Mucosa of stomach (tissue), 1 donor: ENCODE results near the gene IRF4.

Experiments
- H3K27me3 ChIP-seq: one replicate; pipeline ENCODE4 v1.7.0; 2013; ENCODE audit warnings: mild to moderate bottlenecking, low read length; ENCODE audit not compliant: control insufficient read depth, insufficient read depth
- H3K36me3 ChIP-seq: one replicate; pipeline ENCODE4 v1.7.0; 2013; ENCODE audit warnings: low read length; ENCODE audit not compliant: control insufficient read depth, insufficient read depth
- H3K4me1 ChIP-seq: one replicate; pipeline ENCODE4 v1.7.0; 2013; ENCODE audit warnings: mild to moderate bottlenecking, low read length; ENCODE audit not compliant: control insufficient read depth, insufficient read depth
- H3K4me3 ChIP-seq: one replicate; pipeline ENCODE4 v1.7.0; 2013; ENCODE audit warnings: low read length
- H3K9ac ChIP-seq: one replicate; pipeline ENCODE4 v1.7.0; 2013; ENCODE audit warnings: mild to moderate bottlenecking, low read length, moderate library complexity
- H3K9me3 ChIP-seq: one replicate; pipeline ENCODE4 v1.7.0; 2013; ENCODE audit warnings: mild to moderate bottlenecking, low read length, moderate library complexity; ENCODE audit not compliant: control insufficient read depth
- donor health status: Pancreatic carcinoma.

IRF4 gene

DNA sequence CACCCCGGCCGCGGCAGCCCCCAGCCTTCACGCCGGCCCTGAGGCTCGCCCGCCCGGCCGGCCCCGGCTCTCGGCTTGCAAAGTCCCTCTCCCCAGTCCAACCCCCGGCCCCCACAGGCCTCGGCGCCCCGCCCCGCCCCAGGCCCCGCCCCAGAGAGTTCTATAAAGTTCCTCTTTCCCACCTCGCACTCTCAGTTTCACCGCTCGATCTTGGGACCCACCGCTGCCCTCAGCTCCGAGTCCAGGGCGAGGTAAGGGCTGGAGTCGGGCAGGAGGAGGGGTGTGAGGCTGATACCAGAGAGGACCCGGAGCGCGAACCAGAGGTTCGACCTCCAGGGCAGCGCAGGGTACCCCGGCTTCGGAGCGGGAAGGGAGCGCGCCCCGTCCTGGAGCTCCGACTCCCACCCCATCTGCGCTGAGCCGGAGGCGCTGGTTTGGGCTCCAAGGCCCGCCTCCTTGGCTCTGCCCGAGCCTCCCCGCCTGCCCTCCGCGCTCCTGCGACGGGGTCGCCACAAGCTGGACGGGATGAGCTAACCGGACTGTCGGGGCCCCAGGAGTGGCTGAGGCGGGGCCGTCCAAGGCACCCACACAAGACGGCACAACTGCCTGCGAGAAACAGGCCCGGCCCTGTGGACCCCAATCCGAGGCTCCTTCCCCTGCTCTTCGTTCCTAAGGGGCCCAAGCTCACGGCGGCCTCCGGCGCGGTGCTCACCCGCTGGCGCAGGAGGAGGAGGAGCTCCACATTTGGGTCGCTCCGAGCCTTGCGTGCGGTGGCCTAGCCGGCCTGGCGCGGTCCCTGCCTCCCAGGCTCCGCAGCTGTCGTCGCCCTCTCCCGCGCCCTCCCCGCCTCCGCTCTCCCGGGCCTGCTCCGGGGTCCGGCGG, at the start of gene IRF4:
Gene IRF4, plus strand, starts transcription at position 194 of the 882 bp plus-strand sequence. CDS start 1,401 bp downstream, outside the sequence.
- Histone ChIP-seq H3K9ac (no peak within 1 kb of the TSS), H3K4me1 (peaks cover 3% of the 10 kb centered on the region), H3K27me3 (peaks cover 78% of the 10 kb centered on the region)

GRCh38 chr6:341914-342831, 49.4 kb upstream of the IRF4 start:
- Histone ChIP-seq H3K4me3 (no peak overlapping the region), H3K4me1 (no peaks in the 10 kb centered on the region), H3K9ac (no peak overlapping the region), H3K9me3 (no peaks in the 10 kb centered on the region), H3K36me3 (peaks cover 4% of the 10 kb centered on the region), H3K27me3 (no peaks in the 10 kb centered on the region)

More for the DNA sequence above, at the start of gene IRF4:
- Histone ChIP-seq H3K36me3 (no peaks in the 10 kb centered on the region), H3K4me3 (no peak within 1 kb of the TSS), H3K9me3 (no peaks in the 10 kb centered on the region)

DNA sequence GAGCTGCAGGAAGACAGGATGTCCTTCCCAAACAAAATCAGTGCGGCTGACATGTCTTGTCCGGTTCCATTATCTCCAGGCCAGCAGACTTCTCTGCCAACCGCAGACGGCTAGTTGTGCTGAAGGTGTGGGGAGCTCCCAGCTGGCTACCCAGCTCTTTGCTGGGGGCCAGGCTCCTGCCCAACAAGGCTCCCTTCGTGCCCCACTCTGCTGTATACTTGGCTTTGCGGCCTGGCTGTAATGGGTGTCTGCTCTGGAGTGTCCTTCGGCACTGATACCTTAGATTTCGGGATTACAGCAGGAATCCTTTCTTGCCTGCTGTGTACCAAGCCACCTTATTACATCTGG, 48.7 kb upstream of the IRF4 start:
- Histone ChIP-seq H3K4me3 (no peak overlapping the region), H3K27me3 (no peaks in the 10 kb centered on the region), H3K9ac (no peak overlapping the region), H3K36me3 (peaks cover 4% of the 10 kb centered on the region), H3K9me3 (no peaks in the 10 kb centered on the region), H3K4me1 (no peaks in the 10 kb centered on the region)

DNA sequence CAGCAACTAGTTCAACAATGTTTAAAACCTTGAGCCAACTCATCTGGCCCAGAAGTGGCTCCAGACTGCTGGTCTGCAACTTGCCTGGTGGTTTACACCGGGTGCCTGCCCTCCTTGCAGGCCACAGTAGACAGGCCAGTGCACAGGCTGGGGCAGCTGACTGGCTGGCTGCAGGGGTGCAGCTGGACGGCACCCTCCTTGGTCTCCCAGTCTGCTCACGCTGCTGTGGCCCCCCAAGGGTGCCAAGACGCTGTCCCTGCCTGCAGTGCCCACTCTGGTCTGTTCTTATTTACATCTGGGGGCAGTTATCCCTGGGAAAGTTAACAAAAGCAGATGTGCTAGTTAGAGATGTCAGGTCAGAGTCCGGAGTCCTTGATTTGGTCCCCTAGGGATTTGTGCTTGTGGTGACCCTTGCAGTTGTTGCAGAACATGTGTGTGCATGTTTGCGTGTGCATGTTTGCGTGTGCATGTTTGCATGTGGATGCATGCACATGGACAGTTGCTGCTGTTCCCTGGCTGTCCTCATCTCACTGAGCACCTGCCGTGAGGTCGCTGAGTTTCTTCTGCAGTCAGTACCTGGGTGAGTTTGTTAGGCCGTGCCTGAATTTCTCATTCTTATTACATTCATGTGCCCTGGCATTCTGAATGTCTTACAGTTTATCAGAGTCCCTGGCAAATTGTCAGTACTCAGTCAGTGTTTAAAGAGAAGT, 48.2 kb upstream of the IRF4 start:
- no peaks in the 10 kb centered on the region for H3K9me3 ChIP-seq
- no peaks in the 10 kb centered on the region for H3K27me3 ChIP-seq
- no peak overlapping the region for H3K9ac ChIP-seq
- H3K4me1 ChIP-seq = no peaks in the 10 kb centered on the region
- no peak overlapping the region for H3K4me3 ChIP-seq
- H3K36me3 ChIP-seq = peaks cover 5% of the 10 kb centered on the region

DNA sequence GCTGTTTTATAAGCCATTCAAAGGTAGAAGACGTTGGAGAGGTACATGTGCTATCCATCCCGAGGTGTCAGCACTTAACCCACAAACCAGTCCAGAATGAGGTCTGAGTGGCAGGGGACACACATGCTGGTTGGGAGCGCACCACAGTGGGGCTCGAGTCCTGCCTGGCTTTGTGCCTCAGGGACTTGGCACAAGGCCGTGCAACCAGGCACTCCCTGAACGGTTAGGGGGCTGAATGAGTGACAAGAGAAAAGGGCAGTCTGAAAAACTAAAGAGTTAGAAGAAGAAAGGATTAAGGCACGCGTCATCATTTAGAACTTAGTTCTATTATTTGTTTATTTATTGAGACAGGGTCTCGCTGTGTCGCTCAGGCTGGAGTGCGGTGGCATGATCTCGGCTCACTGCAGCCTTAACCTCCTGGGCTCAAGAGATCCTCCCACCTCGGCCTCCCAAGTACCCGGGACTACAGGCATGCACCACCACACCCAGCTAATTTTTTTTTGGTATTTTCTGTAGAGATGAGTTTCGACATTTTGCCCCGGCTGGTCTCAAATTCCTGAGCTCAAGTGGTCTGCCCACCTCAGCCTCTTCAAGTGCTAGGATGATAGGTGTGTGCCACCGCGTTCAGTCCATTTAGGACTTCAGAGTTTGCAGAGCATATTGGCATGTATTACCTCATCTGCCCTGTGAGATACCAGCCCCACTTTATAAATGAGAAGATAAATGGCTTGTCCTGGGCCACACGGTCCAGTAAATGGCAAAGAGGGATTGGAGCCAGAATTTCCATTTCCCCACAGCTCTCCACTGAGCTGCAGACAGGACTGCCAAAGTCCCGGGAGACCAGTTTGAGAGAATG, 47.4 kb upstream of the IRF4 start:
- Histone ChIP-seq H3K4me3 (no peak overlapping the region), H3K36me3 (peaks cover 8% of the 10 kb centered on the region), H3K9ac (no peak overlapping the region), H3K9me3 (no peaks in the 10 kb centered on the region), H3K4me1 (no peaks in the 10 kb centered on the region), H3K27me3 (no peaks in the 10 kb centered on the region)

DNA sequence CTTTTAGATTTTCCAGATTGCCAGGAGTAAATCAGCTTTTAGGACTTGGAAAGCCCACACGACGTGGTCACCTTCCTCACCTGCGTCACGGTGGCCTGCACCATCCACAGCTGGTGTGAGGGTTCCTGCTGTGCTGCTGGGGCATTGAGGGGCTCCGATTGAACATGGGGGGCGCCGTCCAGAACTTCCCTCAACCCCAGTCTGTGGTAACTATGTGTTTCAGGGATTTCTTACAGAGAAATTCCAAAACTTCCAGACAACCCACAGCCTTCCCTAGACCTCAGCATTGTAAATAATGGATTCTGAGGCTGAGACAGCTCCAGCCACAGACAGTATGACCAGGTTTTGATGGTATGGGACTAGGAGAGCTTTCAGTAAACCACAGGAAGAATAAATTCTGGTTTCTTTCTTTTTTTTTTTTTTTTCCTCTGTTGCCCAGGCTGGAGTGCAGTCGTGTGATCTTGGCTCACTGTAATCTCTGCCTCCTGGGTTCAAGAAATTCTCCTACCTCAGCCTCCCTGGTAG, 46.7 kb upstream of the IRF4 start:
- Histone ChIP-seq H3K9me3 (no peaks in the 10 kb centered on the region), H3K27me3 (no peaks in the 10 kb centered on the region), H3K36me3 (peaks cover 8% of the 10 kb centered on the region), H3K9ac (no peak overlapping the region), H3K4me3 (no peak overlapping the region), H3K4me1 (no peaks in the 10 kb centered on the region)

- no peak overlapping the region for H3K9ac ChIP-seq
- H3K4me1 ChIP-seq = no peaks in the 10 kb centered on the region
- peaks cover 8% of the 10 kb centered on the region for H3K36me3 ChIP-seq
- no peak overlapping the region for H3K4me3 ChIP-seq
- no peaks in the 10 kb centered on the region for H3K9me3 ChIP-seq
- H3K27me3 ChIP-seq = no peaks in the 10 kb centered on the region
Observed at GRCh38 chr6:345747-346385, 45.7 kb upstream of the IRF4 start.

- Histone ChIP-seq H3K9ac (no peak overlapping the region), H3K36me3 (peaks cover 8% of the 10 kb centered on the region), H3K9me3 (no peaks in the 10 kb centered on the region), H3K27me3 (no peaks in the 10 kb centered on the region), H3K4me3 (no peak overlapping the region), H3K4me1 (no peaks in the 10 kb centered on the region)
Observed at GRCh38 chr6:346386-347030, 45.0 kb upstream of the IRF4 start.

DNA sequence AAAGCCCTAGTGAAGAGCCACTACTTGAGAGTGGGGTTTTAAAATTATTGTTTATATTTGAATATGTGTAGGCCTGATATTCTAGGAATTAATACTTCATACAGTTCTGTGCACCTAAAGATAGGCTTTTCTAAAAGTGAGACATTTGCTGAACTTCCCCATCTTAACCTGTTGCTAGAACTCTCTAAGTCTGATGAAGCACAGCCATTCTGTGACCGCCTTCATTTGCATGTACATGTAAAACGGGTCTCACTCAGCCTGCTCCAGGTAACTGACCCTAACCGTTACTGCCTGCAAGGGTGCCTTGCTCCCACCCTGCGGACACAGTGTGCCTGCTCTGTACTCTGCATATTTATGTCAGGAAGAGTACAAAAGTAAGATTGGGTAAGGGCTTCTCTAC, 44.3 kb upstream of the IRF4 start:
- no peak overlapping the region for H3K4me3 ChIP-seq
- no peak overlapping the region for H3K9ac ChIP-seq
- H3K36me3 ChIP-seq = peaks cover 8% of the 10 kb centered on the region
- H3K9me3 ChIP-seq = no peaks in the 10 kb centered on the region
- H3K27me3 ChIP-seq = no peaks in the 10 kb centered on the region
- H3K4me1 ChIP-seq = no peaks in the 10 kb centered on the region

- no peak overlapping the region for H3K4me3 ChIP-seq
- no peaks in the 10 kb centered on the region for H3K9me3 ChIP-seq
- H3K9ac ChIP-seq = no peak overlapping the region
- H3K27me3 ChIP-seq = no peaks in the 10 kb centered on the region
- H3K36me3 ChIP-seq = peaks cover 8% of the 10 kb centered on the region
- no peaks in the 10 kb centered on the region for H3K4me1 ChIP-seq
Observed at GRCh38 chr6:347951-348859, 43.3 kb upstream of the IRF4 start.
